ENCODE results near the gene MDK. TPM values are rescaled to one million over a fixed set of nuclear protein-coding genes. Genes with fewer than 3 reads are reported as not detected.

MDK gene
- total and polyA plus RNA-seq, 2 donors (not counting 3 experiments of a cell fraction or from before 2014, with no cell fraction given), result 331 to 893 TPM

DNA sequence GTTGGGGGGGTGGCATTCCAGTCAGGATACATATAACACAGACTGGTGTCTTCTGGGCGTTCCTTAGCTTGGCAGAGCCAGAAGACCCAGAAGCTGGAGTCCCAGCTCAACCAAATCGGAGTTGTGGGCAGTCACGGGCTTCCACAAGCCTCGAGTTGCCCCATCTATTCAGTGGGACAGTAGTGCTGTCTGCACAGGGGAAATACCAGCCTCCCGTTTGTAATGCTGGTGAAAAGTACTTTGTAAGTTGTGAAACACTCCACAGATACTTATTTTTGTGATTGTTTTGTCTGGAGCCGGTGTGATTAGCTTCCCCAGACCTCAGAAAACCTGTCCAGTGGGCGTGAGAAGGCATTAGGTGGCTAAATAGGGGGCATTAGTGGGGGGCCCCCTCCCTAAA lies 20.6 kb upstream of the MDK start:
- H3K9me3 ChIP-seq (replicated peaks; ENCODE audit: control insufficient read depth, insufficient read depth, low read length), result no peaks in the 10 kb centered on the region
- POLR2A ChIA-PET, result no interaction called here
- BruUV-seq (replicated peaks), result no TSS peak
- intact Hi-C loops (cut with micrococcal nuclease) (no loop called here), dilution Hi-C loops (cut with MboI; ENCODE audit: extremely low pct_ligation_motif_present, low sequenced_read_pairs) (no loop called here)
- H3K27ac ChIP-seq (ENCODE audit: insufficient read depth, low read depth, low read length), result peak overlapping the region; percentile 80
- CTCF ChIA-PET, result interaction anchor here (1.1 to 11.6 kb wide), 5 partner anchors 8 to 46 kb away, joined by 3 to 200 read pairs (median 4); partner anchors contain the start of gene DGKZ
- H3K4me3 ChIP-seq (replicated peaks in 1 of 3; ENCODE audit: insufficient read depth in 1 of 3, low read depth in 1 of 3, low read length in 3 of 3), result no peak overlapping the region
- no peak overlapping the region for H2AFZ ChIP-seq (ENCODE audit: low read depth, low read length)
- FAIRE-seq (peak; percentile 4), DNase-seq (ENCODE audit: low read depth, low spot score) (no peak)
- H3K9ac ChIP-seq (replicated peaks; ENCODE audit: extremely low read depth, insufficient read depth, low read length), result peak overlapping the region; percentile 53
- H3K9me1 ChIP-seq (replicated peaks; ENCODE audit: control insufficient read depth, extremely low read depth, insufficient read depth, low read length), result no peaks in the 10 kb centered on the region
- H3K27me3 ChIP-seq (ENCODE audit: control insufficient read depth in 2 of 2, insufficient read depth in 2 of 2, low read length in 2 of 2), result no peaks in the 10 kb centered on the region
- no peak for TF ChIP-seq MYC (IDR thresholded peaks at IDR 0.05; ENCODE audit: low read depth, low read length)
- TF ChIP-seq POLR2A (IDR thresholded peaks at IDR 0.05; ENCODE audit: low read depth, low read length), result no peak
- no peak for TF ChIP-seq GATA2 (IDR thresholded peaks at IDR 0.05; ENCODE audit: insufficient read depth, insufficient read length, low read depth, low read length)
- no peak for TF ChIP-seq MAX (IDR thresholded peaks at IDR 0.05; ENCODE audit: insufficient read depth, insufficient read length)
- TF ChIP-seq FOS (IDR thresholded peaks at IDR 0.05; ENCODE audit: borderline replicate concordance, insufficient read depth, low read length), result no peak
- no peak for TF ChIP-seq EZH2 (IDR thresholded peaks at IDR 0.05; ENCODE audit: borderline replicate concordance, low read depth, low read length, severe bottlenecking)
- TF ChIP-seq POLR2AphosphoS5 (IDR thresholded peaks at IDR 0.05; ENCODE audit: insufficient read depth, low read depth, low read length), result no peak
- no peak for TF ChIP-seq CTCF (IDR thresholded peaks at IDR 0.05; ENCODE audit: extremely low read depth in 1 of 2, insufficient read depth in 1 of 2, low read depth in 1 of 2, low read length in 2 of 2)
- TF ChIP-seq JUN (IDR thresholded peaks at IDR 0.05; ENCODE audit: borderline replicate concordance, insufficient read depth, insufficient read length, low read depth), result no peak
- H3K4me2 ChIP-seq (ENCODE audit: insufficient read depth, low read length), result peak overlapping the region; percentile 21
- H3K79me2 ChIP-seq (ENCODE audit: control insufficient read depth, insufficient read depth, low read length), result peaks cover 55% of the 10 kb centered on the region
- H3K4me1 ChIP-seq (ENCODE audit: control insufficient read depth, extremely low read depth, insufficient read depth, low read length), result peaks cover 34% of the 10 kb centered on the region
- H3K36me3 ChIP-seq (ENCODE audit: control insufficient read depth in 2 of 2, extremely low read depth in 1 of 2, insufficient read depth in 2 of 2, low read length in 2 of 2), result peaks cover 0 to 3% of the 10 kb centered on the region in 2 experiments
- peaks cover 4% of the 10 kb centered on the region for H4K20me1 ChIP-seq (replicated peaks; ENCODE audit: control insufficient read depth, extremely low read depth, insufficient read depth, low read length)
